Raji (cell line): ENCODE measurements around the gene LRFN3.

ENCODE experiments used
- POLR2A ChIP-seq: IDR thresholded peaks from 2 replicates; pipeline ENCODE4 v1.6.1; 2011; ENCODE audit warnings: low read depth, low read length, control low read depth; ENCODE audit not compliant: insufficient read depth

The LRFN3 gene

GRCh38 chr19:35928507-35928906 lies 7.7 kb upstream of the LRFN3 start:
- no peak for TF ChIP-seq POLR2A

GRCh38 chr19:35929876-35930275 lies 6.3 kb upstream of the LRFN3 start:
- TF ChIP-seq POLR2A = no peak

GRCh38 chr19:35931161-35931873 lies 4.9 kb upstream of the LRFN3 start:
- peak; percentile 100 for TF ChIP-seq POLR2A

GRCh38 chr19:35931874-35932202 lies 4.3 kb upstream of the LRFN3 start:
- TF ChIP-seq POLR2A = no peak

- no peak for TF ChIP-seq POLR2A
Measured at GRCh38 chr19:35932291-35932936, 3.8 kb upstream of the LRFN3 start.

- no peak for TF ChIP-seq POLR2A
Measured at GRCh38 chr19:35936738-35937268, 629 bp downstream of the LRFN3 start.

- TF ChIP-seq POLR2A = no peak
Measured at GRCh38 chr19:35937345-35938281, 1.4 kb downstream of the LRFN3 start.

- TF ChIP-seq POLR2A = no peak
Measured at GRCh38 chr19:35938282-35939224, 2.4 kb downstream of the LRFN3 start.

- no peak for TF ChIP-seq POLR2A
Measured at GRCh38 chr19:35939307-35940077, 3.3 kb downstream of the LRFN3 start.

GRCh38 chr19:35940078-35940775 lies 4.1 kb downstream of the LRFN3 start:
- TF ChIP-seq POLR2A = no peak

- no peak for TF ChIP-seq POLR2A
Measured at GRCh38 chr19:35940839-35941238, 4.7 kb downstream of the LRFN3 start.

- no peak for TF ChIP-seq POLR2A
Measured at GRCh38 chr19:35942235-35942634, 6.1 kb downstream of the LRFN3 start.
